ENCODE results near the gene FOCAD.
"Not testable (repeated sequence)": the region's sequence is repeated elsewhere in the genome, so short reads cannot be mapped to it uniquely, and the experiment has no call there.

The FOCAD gene

GRCh38 chr9:20671635-20672034 is 12.4 kb upstream of the FOCAD start:
- no peaks in the 10 kb centered on the region for H3K27me3 ChIP-seq (ENCODE audit: control insufficient read depth in 5 of 5, insufficient read depth in 4 of 5, low read length in 5 of 5)
- H3K9ac ChIP-seq (ENCODE audit: low read length in 5 of 5): no peak overlapping the region
- H3K9me3 ChIP-seq (ENCODE audit: control insufficient read depth in 5 of 5, low read length in 5 of 5): no peaks in the 10 kb centered on the region
- no peaks in the 10 kb centered on the region for H3K36me3 ChIP-seq (ENCODE audit: control insufficient read depth in 5 of 5, insufficient read depth in 5 of 5, low read length in 5 of 5)
- no peak overlapping the region for H3K27ac ChIP-seq (ENCODE audit: low read depth, low read length)
- H3K4me3 ChIP-seq (ENCODE audit: low read depth in 1 of 5, low read length in 5 of 5): no peak overlapping the region
- H3K4me1 ChIP-seq (ENCODE audit: control insufficient read depth in 5 of 5, insufficient read depth in 5 of 5, low read length in 5 of 5): no peaks in the 10 kb centered on the region

- not testable (repeated sequence) for H3K4me1 ChIP-seq (ENCODE audit: control insufficient read depth in 5 of 5, insufficient read depth in 5 of 5, low read length in 5 of 5); H3K9ac ChIP-seq (ENCODE audit: low read length in 5 of 5); H3K27me3 ChIP-seq (ENCODE audit: control insufficient read depth in 5 of 5, insufficient read depth in 4 of 5, low read length in 5 of 5); H3K27ac ChIP-seq (ENCODE audit: low read depth, low read length); H3K4me3 ChIP-seq (ENCODE audit: low read depth in 1 of 5, low read length in 5 of 5); H3K9me3 ChIP-seq (ENCODE audit: control insufficient read depth in 5 of 5, low read length in 5 of 5); H3K36me3 ChIP-seq (ENCODE audit: control insufficient read depth in 5 of 5, insufficient read depth in 5 of 5, low read length in 5 of 5)
These were observed 10.5 kb upstream of the FOCAD start for GRCh38 chr9:20673537-20673936.

GRCh38 chr9:20681467-20681866 is 2.6 kb upstream of the FOCAD start:
- no peaks in the 10 kb centered on the region for H3K36me3 ChIP-seq (ENCODE audit: control insufficient read depth in 5 of 5, insufficient read depth in 5 of 5, low read length in 5 of 5)
- peaks cover 2 to 27% (median 17%) of the 10 kb centered on the region in 5 donors for H3K4me1 ChIP-seq (ENCODE audit: control insufficient read depth in 5 of 5, insufficient read depth in 5 of 5, low read length in 5 of 5)
- H3K9ac ChIP-seq (ENCODE audit: low read length in 5 of 5): no peak overlapping the region
- no peak overlapping the region for H3K27ac ChIP-seq (ENCODE audit: low read depth, low read length)
- no peaks in the 10 kb centered on the region for H3K9me3 ChIP-seq (ENCODE audit: control insufficient read depth in 5 of 5, low read length in 5 of 5)
- H3K4me3 ChIP-seq (ENCODE audit: low read depth in 1 of 5, low read length in 5 of 5): no peak overlapping the region
- H3K27me3 ChIP-seq (ENCODE audit: control insufficient read depth in 5 of 5, insufficient read depth in 4 of 5, low read length in 5 of 5): no peaks in the 10 kb centered on the region

GRCh38 chr9:20683351-20684034 is 566 bp upstream of the FOCAD start:
- H3K36me3 ChIP-seq (ENCODE audit: control insufficient read depth in 5 of 5, insufficient read depth in 5 of 5, low read length in 5 of 5): no peaks in the 10 kb centered on the region
- peak overlapping the region; percentile 89 to 96 (median 91) for H3K4me3 ChIP-seq (ENCODE audit: low read depth in 1 of 5, low read length in 5 of 5)
- H3K4me1 ChIP-seq (ENCODE audit: control insufficient read depth in 5 of 5, insufficient read depth in 5 of 5, low read length in 5 of 5): peaks cover 2 to 29% (median 20%) of the 10 kb centered on the region in 5 donors
- H3K27ac ChIP-seq (ENCODE audit: low read depth, low read length): peak overlapping the region; percentile 91
- no peaks in the 10 kb centered on the region for H3K27me3 ChIP-seq (ENCODE audit: control insufficient read depth in 5 of 5, insufficient read depth in 4 of 5, low read length in 5 of 5)
- H3K9ac ChIP-seq (ENCODE audit: low read length in 5 of 5): peak overlapping the region; percentile 70 to 98 (median 81)
- H3K9me3 ChIP-seq (ENCODE audit: control insufficient read depth in 5 of 5, low read length in 5 of 5): no peaks in the 10 kb centered on the region

GRCh38 chr9:20684875-20685696 is 1.0 kb downstream of the FOCAD start:
- H3K4me3 ChIP-seq (ENCODE audit: low read depth in 1 of 5, low read length in 5 of 5): peak overlapping the region; percentile 89 to 96 (median 90)
- H3K4me1 ChIP-seq (ENCODE audit: control insufficient read depth in 5 of 5, insufficient read depth in 5 of 5, low read length in 5 of 5): peaks cover 2 to 30% (median 22%) of the 10 kb centered on the region in 5 donors
- H3K9ac ChIP-seq (ENCODE audit: low read length in 5 of 5): peak overlapping the region; percentile 3 to 98 (median 86)

GRCh38 chr9:20685769-20686168 is 1.7 kb downstream of the FOCAD start:
- no peaks in the 10 kb centered on the region for H3K9me3 ChIP-seq (ENCODE audit: control insufficient read depth in 5 of 5, low read length in 5 of 5)
- no peaks in the 10 kb centered on the region for H3K27me3 ChIP-seq (ENCODE audit: control insufficient read depth in 5 of 5, insufficient read depth in 4 of 5, low read length in 5 of 5)
- peaks cover 2 to 33% (median 29%) of the 10 kb centered on the region in 5 donors for H3K4me1 ChIP-seq (ENCODE audit: control insufficient read depth in 5 of 5, insufficient read depth in 5 of 5, low read length in 5 of 5)
- peak overlapping the region in 2 of 5 donors; percentile 32 to 85 for H3K9ac ChIP-seq (ENCODE audit: low read length in 5 of 5)
- no peaks in the 10 kb centered on the region for H3K36me3 ChIP-seq (ENCODE audit: control insufficient read depth in 5 of 5, insufficient read depth in 5 of 5, low read length in 5 of 5)
- peak overlapping the region; percentile 91 for H3K27ac ChIP-seq (ENCODE audit: low read depth, low read length)
- peak overlapping the region in 1 of 5 donors; percentile 89 for H3K4me3 ChIP-seq (ENCODE audit: low read depth in 1 of 5, low read length in 5 of 5)

More at GRCh38 chr9:20684875-20685696, 1.0 kb downstream of the FOCAD start:
- Histone ChIP-seq H3K9me3 (ENCODE audit: control insufficient read depth in 5 of 5, low read length in 5 of 5) (no peaks in the 10 kb centered on the region), H3K27ac (ENCODE audit: low read depth, low read length) (peak overlapping the region; percentile 91), H3K27me3 (ENCODE audit: control insufficient read depth in 5 of 5, insufficient read depth in 4 of 5, low read length in 5 of 5) (no peaks in the 10 kb centered on the region), H3K36me3 (ENCODE audit: control insufficient read depth in 5 of 5, insufficient read depth in 5 of 5, low read length in 5 of 5) (no peaks in the 10 kb centered on the region)

GRCh38 chr9:20689833-20690232 is 5.8 kb downstream of the FOCAD start:
- no peak overlapping the region for H3K4me3 ChIP-seq (ENCODE audit: low read depth in 1 of 5, low read length in 5 of 5)
- H3K27ac ChIP-seq (ENCODE audit: low read depth, low read length): no peak overlapping the region
- H3K36me3 ChIP-seq (ENCODE audit: control insufficient read depth in 5 of 5, insufficient read depth in 5 of 5, low read length in 5 of 5): no peaks in the 10 kb centered on the region
- H3K4me1 ChIP-seq (ENCODE audit: control insufficient read depth in 5 of 5, insufficient read depth in 5 of 5, low read length in 5 of 5): peaks cover 0 to 37% (median 23%) of the 10 kb centered on the region in 5 donors
- H3K27me3 ChIP-seq (ENCODE audit: control insufficient read depth in 5 of 5, insufficient read depth in 4 of 5, low read length in 5 of 5): no peaks in the 10 kb centered on the region
- no peaks in the 10 kb centered on the region for H3K9me3 ChIP-seq (ENCODE audit: control insufficient read depth in 5 of 5, low read length in 5 of 5)
- H3K9ac ChIP-seq (ENCODE audit: low read length in 5 of 5): no peak overlapping the region

GRCh38 chr9:20692554-20692953 is 8.5 kb downstream of the FOCAD start:
- Histone ChIP-seq H3K4me1 (ENCODE audit: control insufficient read depth in 5 of 5, insufficient read depth in 5 of 5, low read length in 5 of 5) (peaks cover 0 to 26% (median 11%) of the 10 kb centered on the region in 5 donors), H3K4me3 (ENCODE audit: low read depth in 1 of 5, low read length in 5 of 5) (no peak overlapping the region), H3K27me3 (ENCODE audit: control insufficient read depth in 5 of 5, insufficient read depth in 4 of 5, low read length in 5 of 5) (no peaks in the 10 kb centered on the region), H3K9me3 (ENCODE audit: control insufficient read depth in 5 of 5, low read length in 5 of 5) (no peaks in the 10 kb centered on the region), H3K27ac (ENCODE audit: low read depth, low read length) (peak overlapping the region; percentile 26), H3K9ac (ENCODE audit: low read length in 5 of 5) (no peak overlapping the region), H3K36me3 (ENCODE audit: control insufficient read depth in 5 of 5, insufficient read depth in 5 of 5, low read length in 5 of 5) (no peaks in the 10 kb centered on the region)

GRCh38 chr9:20693068-20693467 is 9.0 kb downstream of the FOCAD start:
- no peaks in the 10 kb centered on the region for H3K36me3 ChIP-seq (ENCODE audit: control insufficient read depth in 5 of 5, insufficient read depth in 5 of 5, low read length in 5 of 5)
- peaks cover 0 to 26% (median 11%) of the 10 kb centered on the region in 5 donors for H3K4me1 ChIP-seq (ENCODE audit: control insufficient read depth in 5 of 5, insufficient read depth in 5 of 5, low read length in 5 of 5)
- no peaks in the 10 kb centered on the region for H3K9me3 ChIP-seq (ENCODE audit: control insufficient read depth in 5 of 5, low read length in 5 of 5)
- H3K4me3 ChIP-seq (ENCODE audit: low read depth in 1 of 5, low read length in 5 of 5): no peak overlapping the region
- no peak overlapping the region for H3K9ac ChIP-seq (ENCODE audit: low read length in 5 of 5)
- H3K27ac ChIP-seq (ENCODE audit: low read depth, low read length): peak overlapping the region; percentile 26
- H3K27me3 ChIP-seq (ENCODE audit: control insufficient read depth in 5 of 5, insufficient read depth in 4 of 5, low read length in 5 of 5): no peaks in the 10 kb centered on the region

GRCh38 chr9:20694248-20694647 is 10.2 kb downstream of the FOCAD start:
- Histone ChIP-seq H3K36me3 (ENCODE audit: control insufficient read depth in 5 of 5, insufficient read depth in 5 of 5, low read length in 5 of 5) (no peaks in the 10 kb centered on the region), H3K4me3 (ENCODE audit: low read depth in 1 of 5, low read length in 5 of 5) (no peak overlapping the region), H3K4me1 (ENCODE audit: control insufficient read depth in 5 of 5, insufficient read depth in 5 of 5, low read length in 5 of 5) (peaks cover 0 to 23% (median 9%) of the 10 kb centered on the region in 5 donors), H3K9ac (ENCODE audit: low read length in 5 of 5) (no peak overlapping the region), H3K9me3 (ENCODE audit: control insufficient read depth in 5 of 5, low read length in 5 of 5) (no peaks in the 10 kb centered on the region), H3K27me3 (ENCODE audit: control insufficient read depth in 5 of 5, insufficient read depth in 4 of 5, low read length in 5 of 5) (no peaks in the 10 kb centered on the region), H3K27ac (ENCODE audit: low read depth, low read length) (no peak overlapping the region)
